B cell (primary cell): ENCODE results near the gene NSRP1. TPM values are rescaled to one million over a fixed set of nuclear protein-coding genes. Genes with fewer than 3 reads are reported as not detected.

Experiments used
- ATAC-seq: fragments of 200-7000 bp; cut with Tn5 transposase; one replicate; pipeline ENCODE4 v1.10.0; 2021; ENCODE audit warnings: low read depth, mild to moderate bottlenecking, moderate number of reproducible peaks, moderate library complexity
- CTCF ChIA-PET: fragments of 350-600 bp; sonication (Branson Sonifier 250); formaldehyde crosslinking; loops from one replicate; lab custom pipeline; 2021; ENCODE audit warnings: antibody characterized with exemption, inconsistent platforms; lab: Charles Lee
- POLR2A ChIA-PET: fragments of 350-600 bp; sonication (Branson Sonifier 250); formaldehyde crosslinking; loops from one replicate; lab custom pipeline; 2021; ENCODE audit warnings: antibody characterized with exemption; lab: Charles Lee
- DNase-seq: peaks from one replicate; pipeline ENCODE4 v3.0.0; 2013
- H2AFZ ChIP-seq: 2 replicates; pipeline ENCODE4 v1.6.1; 2012; ENCODE audit warnings: mild to moderate bottlenecking, low read depth, low read length; ENCODE audit not compliant: insufficient read depth, poor library complexity, severe bottlenecking
- H3K27ac ChIP-seq, 2 donors: 1 replicate in 1 of 2; 2 replicates in 1 of 2; pipeline ENCODE4 v1.5.1; 2012 to 2013; ENCODE audit warnings: low read length in 2 of 2, mild to moderate bottlenecking in 2 of 2, moderate library complexity in 1 of 2
- H3K27me3 ChIP-seq, 4 experiments: fragments of 200-600 bp in 1 of 4; sonication (generic) in 1 of 4; replicated peaks in 1 of 4; 1 replicate in 2 of 4; 2 replicates in 2 of 4; pipeline versions ENCODE4 v1.6.1 to v1.7.0; 2013 to 2016; ENCODE audit warnings: low read length in 3 of 4, mild to moderate bottlenecking in 2 of 4, mixed read lengths in 1 of 4, moderate library complexity in 1 of 4; ENCODE audit not compliant: insufficient read depth in 4 of 4, control insufficient read depth in 3 of 4; ENCODE audit errors: control extremely low read depth in 1 of 4
- H3K36me3 ChIP-seq, 2 experiments: replicated peaks in 1 of 2; 1 replicate in 1 of 2; 2 replicates in 1 of 2; pipeline versions ENCODE4 v1.6.1 to v1.7.1; 2013; ENCODE audit warnings: low read length in 1 of 2; ENCODE audit not compliant: insufficient read depth in 2 of 2, control insufficient read depth in 1 of 2; ENCODE audit errors: control extremely low read depth in 1 of 2, extremely low read depth in 1 of 2
- H3K4me1 ChIP-seq, 2 donors: fragments of 200-600 bp in 1 of 2; sonication (generic) in 1 of 2; 1 replicate in 1 of 2; 2 replicates in 1 of 2; pipeline versions ENCODE4 v1.5.1 to v1.6.1; 2013 to 2017; ENCODE audit warnings: low read length in 2 of 2; ENCODE audit not compliant: control insufficient read depth in 2 of 2, insufficient read depth in 2 of 2
- H3K4me2 ChIP-seq: replicated peaks from 2 replicates; pipeline ENCODE3; 2012; ENCODE audit warnings: mild to moderate bottlenecking, low read depth, low read length; ENCODE audit not compliant: poor library complexity, severe bottlenecking
- H3K4me3 ChIP-seq, 5 experiments: fragments of 200-600 bp in 1 of 5; sonication (generic) in 1 of 5; 1 replicate in 3 of 5; 2 replicates in 2 of 5; pipeline versions ENCODE4 v1.5.1 to v1.7.0; 2011 to 2016; ENCODE audit warnings: low read length in 4 of 5, mild to moderate bottlenecking in 4 of 5, low read depth in 2 of 5, control low read depth in 1 of 5, moderate library complexity in 1 of 5; ENCODE audit not compliant: insufficient read depth in 1 of 5; ENCODE audit errors: control extremely low read depth in 1 of 5, extremely low read depth in 1 of 5
- H3K79me2 ChIP-seq: fragments of 200-600 bp; sonication (generic); one replicate; pipeline ENCODE4 v1.6.0; 2016; ENCODE audit warnings: low read length; ENCODE audit not compliant: control insufficient read depth, insufficient read depth
- H3K9ac ChIP-seq: fragments of 200-600 bp; sonication (generic); 2 replicates; pipeline ENCODE4 v1.6.1; 2017; ENCODE audit warnings: mild to moderate bottlenecking, low read length, moderate library complexity
- H3K9me3 ChIP-seq, 3 donors: one replicate each; pipeline versions ENCODE4 v1.6.1 to v1.7.1; 2013; ENCODE audit warnings: low read length in 2 of 3; ENCODE audit not compliant: control insufficient read depth in 2 of 3, insufficient read depth in 1 of 3; ENCODE audit errors: control extremely low read depth in 1 of 3
- H4K20me1 ChIP-seq: 2 replicates; pipeline ENCODE4 v1.6.0; 2012; ENCODE audit warnings: mild to moderate bottlenecking, low read length; ENCODE audit not compliant: insufficient read depth, control insufficient read depth, poor library complexity, severe bottlenecking
- H3K27ac Mint-ChIP-seq: one replicate; pipeline ENCODE4 v1.8.0; 2021; ENCODE audit warnings: mixed read lengths
- H3K27me3 Mint-ChIP-seq: one replicate; pipeline ENCODE4 v1.8.0; 2021; ENCODE audit warnings: mixed read lengths
- H3K4me1 Mint-ChIP-seq: one replicate; pipeline ENCODE4 v1.8.0; 2021; ENCODE audit warnings: mixed read lengths
- H3K4me3 Mint-ChIP-seq: one replicate; pipeline ENCODE4 v1.8.0; 2021; ENCODE audit warnings: mixed read lengths
- H3K9me3 Mint-ChIP-seq: one replicate; pipeline ENCODE4 v1.8.0; 2022; ENCODE audit warnings: mixed read lengths; ENCODE audit not compliant: insufficient read depth
- EZH2 ChIP-seq: IDR thresholded peaks from 2 replicates; pipeline ENCODE4 v1.6.1; 2012; ENCODE audit warnings: borderline replicate concordance, low read depth, mild to moderate bottlenecking, moderate library complexity, low read length; ENCODE audit not compliant: insufficient read depth, poor library complexity, severe bottlenecking
- WGBS: methylation state at CpG from one replicate; pipeline ENCODE4 v1.1.5; 2013; ENCODE audit warnings: missing lambda C conversion rate; ENCODE audit not compliant: insufficient coverage; 5-methylcytosine and 5-hydroxymethylcytosine counted together
- intact Hi-C: fragments of 100-400 bp; cut with micrococcal nuclease; formaldehyde crosslinking; loops from one replicate; pipeline ENCODE4 v1.10.0; 2022
- polyA plus RNA-seq: library from polyadenylated mRNA; depleted of rRNA; stranded (reverse); fragments of >200 nt; gene quantifications from 2 replicates; pipeline ENCODE4 v1.2.3, GENCODE V29; 2012
- total RNA-seq, 2 donors: library from RNA; stranded (reverse); fragments of 120-200 nt in 1 of 2; gene quantifications; 1 replicate in 1 of 2; 2 replicates in 1 of 2; pipeline versions ENCODE4 v1.2.3 to v1.2.4, GENCODE V29; 2013 to 2022
- TF ChIP-seq, protein P1 (sequence below): fragments of 200-600 bp; IDR thresholded peaks from one replicate; pipeline ENCODE4 v1.8.0; 2022; ENCODE audit warnings: antibody characterized with exemption, mild to moderate bottlenecking

Gene NSRP1
- total and polyA plus RNA-seq, 2 donors (not counting 1 experiment from before 2014, with no cell fraction given): 11.2 to 46.2 TPM

DNA sequence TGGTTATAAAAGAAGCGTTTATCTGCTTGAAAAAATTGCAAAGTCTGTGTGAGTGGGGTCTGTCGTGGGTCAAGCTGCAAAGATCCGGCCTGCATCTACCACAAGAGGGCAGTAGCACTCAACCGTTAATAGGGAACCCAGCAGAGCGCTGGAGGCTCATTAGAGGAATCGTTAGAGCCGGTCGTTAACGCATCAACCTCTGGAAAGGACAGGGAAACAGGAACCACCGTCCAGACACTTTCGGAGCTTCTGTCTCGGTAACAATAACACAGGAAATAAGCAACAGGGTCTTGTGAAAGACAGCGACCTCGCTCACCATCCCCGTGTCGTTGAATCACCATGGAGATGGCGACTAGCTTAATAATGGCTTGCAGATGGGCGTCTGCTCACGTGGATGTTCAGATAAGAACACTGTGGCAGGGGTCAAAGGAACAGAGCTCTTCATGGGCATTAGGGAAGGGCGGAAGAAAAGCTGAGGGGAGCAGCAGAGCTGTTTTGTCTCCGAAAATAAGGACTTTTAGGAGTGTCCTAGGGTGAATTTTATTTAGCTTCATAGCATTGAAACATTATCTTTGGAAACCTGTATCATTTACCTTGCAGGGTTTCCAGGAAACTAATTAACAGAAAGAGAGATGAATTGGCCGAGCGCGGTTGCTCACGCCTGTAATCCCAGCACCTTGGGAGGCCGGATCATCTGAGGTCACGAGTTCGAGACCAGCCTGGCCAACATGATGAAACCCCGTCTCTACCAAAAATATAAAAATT lies 11.9 kb upstream of the NSRP1 start:
- CTCF ChIA-PET: interaction anchor here (0.6 to 9.3 kb wide), 45 partner anchors 12 to 1112 kb away, joined by 3 to 218 read pairs (median 4); partner anchors contain the start of genes CPD, NSRP1 and TMIGD1
- ATAC-seq: peak; percentile 98
- H3K27ac Mint-ChIP-seq: no peak overlapping the region
- peak overlapping the region; percentile 59 for H3K9ac ChIP-seq
- no peaks in the 10 kb centered on the region for H3K9me3 Mint-ChIP-seq
- POLR2A ChIA-PET: interaction anchor here (0.6 to 1.0 kb wide), 3 partner anchors 231 to 714 kb away, joined by 3 to 7 read pairs (median 6); partner anchors contain the start of gene TAOK1
- no peaks in the 10 kb centered on the region for H3K27me3 ChIP-seq
- peak overlapping the region; percentile 20 to 59 (median 54) for H3K4me3 ChIP-seq
- intact Hi-C loops: loop anchor here (1.0 kb wide), 3 partner anchors 12 to 232 kb away; partner anchors contain the start of gene NSRP1
- no peaks in the 10 kb centered on the region for H3K9me3 ChIP-seq
- peaks cover 3 to 5% of the 10 kb centered on the region in 2 donors for H3K4me1 ChIP-seq
- H3K4me3 Mint-ChIP-seq: peak overlapping the region; percentile 87
- peak; percentile 85 for DNase-seq
- peaks cover 5% of the 10 kb centered on the region for H3K4me1 Mint-ChIP-seq
- WGBS: 27% methylated on average over 29 of the region's 29 CpGs
- no peaks in the 10 kb centered on the region for H3K36me3 ChIP-seq
- H3K79me2 ChIP-seq: no peaks in the 10 kb centered on the region
- no peaks in the 10 kb centered on the region for H4K20me1 ChIP-seq
- peaks cover 2% of the 10 kb centered on the region for H3K27me3 Mint-ChIP-seq
- peak overlapping the region; percentile 80 for H3K4me2 ChIP-seq
- H3K27ac ChIP-seq: no peak overlapping the region
- TF ChIP-seq EZH2: no peak
- TF ChIP-seq, protein P1, sequence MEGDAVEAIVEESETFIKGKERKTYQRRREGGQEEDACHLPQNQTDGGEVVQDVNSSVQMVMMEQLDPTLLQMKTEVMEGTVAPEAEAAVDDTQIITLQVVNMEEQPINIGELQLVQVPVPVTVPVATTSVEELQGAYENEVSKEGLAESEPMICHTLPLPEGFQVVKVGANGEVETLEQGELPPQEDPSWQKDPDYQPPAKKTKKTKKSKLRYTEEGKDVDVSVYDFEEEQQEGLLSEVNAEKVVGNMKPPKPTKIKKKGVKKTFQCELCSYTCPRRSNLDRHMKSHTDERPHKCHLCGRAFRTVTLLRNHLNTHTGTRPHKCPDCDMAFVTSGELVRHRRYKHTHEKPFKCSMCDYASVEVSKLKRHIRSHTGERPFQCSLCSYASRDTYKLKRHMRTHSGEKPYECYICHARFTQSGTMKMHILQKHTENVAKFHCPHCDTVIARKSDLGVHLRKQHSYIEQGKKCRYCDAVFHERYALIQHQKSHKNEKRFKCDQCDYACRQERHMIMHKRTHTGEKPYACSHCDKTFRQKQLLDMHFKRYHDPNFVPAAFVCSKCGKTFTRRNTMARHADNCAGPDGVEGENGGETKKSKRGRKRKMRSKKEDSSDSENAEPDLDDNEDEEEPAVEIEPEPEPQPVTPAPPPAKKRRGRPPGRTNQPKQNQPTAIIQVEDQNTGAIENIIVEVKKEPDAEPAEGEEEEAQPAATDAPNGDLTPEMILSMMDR: peak; percentile 93
- peak overlapping the region; percentile 90 for H2AFZ ChIP-seq

DNA sequence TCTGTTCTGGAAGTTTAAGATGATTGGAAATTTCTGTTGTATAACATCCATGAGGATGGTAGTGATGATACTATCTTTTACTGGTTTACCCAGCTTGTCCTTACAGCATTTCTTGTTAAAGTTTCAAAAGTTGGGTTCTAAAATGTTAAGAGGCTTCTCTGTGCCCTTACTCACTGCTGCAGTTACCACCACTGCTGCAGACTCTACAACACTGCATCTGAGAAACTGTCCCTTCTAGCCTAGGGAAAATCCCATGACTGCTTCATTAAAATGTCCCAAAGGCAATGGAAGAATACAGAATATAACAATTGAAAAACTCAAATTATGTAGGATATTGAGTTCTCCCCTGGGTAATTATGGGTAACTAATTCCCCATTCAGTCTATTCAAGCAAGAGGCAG lies 3.8 kb upstream of the NSRP1 start:
- intact Hi-C loops: no loop called here
- Histone ChIP-seq H3K9me3 (no peaks in the 10 kb centered on the region), H3K27ac (no peak overlapping the region), H3K4me1 (peaks cover 5 to 6% of the 10 kb centered on the region in 2 donors), H3K36me3 (no peaks in the 10 kb centered on the region), H3K9ac (no peak overlapping the region), H3K79me2 (peaks cover 14% of the 10 kb centered on the region), H3K4me3 (no peak overlapping the region), H3K27me3 (no peaks in the 10 kb centered on the region), H4K20me1 (no peaks in the 10 kb centered on the region), H3K4me2 (no peak overlapping the region), H2AFZ (no peak overlapping the region)
- TF ChIP-seq, protein P1: no peak
- no peak for TF ChIP-seq EZH2
- Mint-ChIP-seq H3K27me3 (peaks cover 3% of the 10 kb centered on the region), H3K9me3 (no peaks in the 10 kb centered on the region), H3K27ac (no peak overlapping the region), H3K4me3 (no peak overlapping the region), H3K4me1 (peaks cover 16% of the 10 kb centered on the region)
- DNase-seq (no peak), ATAC-seq (no peak)
- CTCF ChIA-PET: interaction anchor here (0.5 to 9.3 kb wide), 3 partner anchors 9 to 251 kb away, joined by 3 to 82 read pairs (median 17); no protein-coding TSS in a partner anchor
- POLR2A ChIA-PET: no interaction called here
